NCI-H345 (cell line): Measurements from ENCODE around the gene KIF4A.
A peak's percentile ranks its signal among the peaks of the same experiment; 100 is the strongest.
"Not testable (repeated sequence)": the region's sequence is repeated elsewhere in the genome, so short reads cannot be mapped to it uniquely, and the experiment has no call there.

ENCODE experiments used
- DNase-seq: peaks from one replicate; lab custom pipeline; 2025; lab: John Stamatoyannopoulos, UW

KIF4A gene

GRCh38 chrX:70386235-70386634, 96.3 kb downstream of the KIF4A start:
- DNase-seq: no peak

GRCh38 chrX:70398899-70399298, 109.0 kb downstream of the KIF4A start:
- DNase-seq: no peak

- DNase-seq: not testable (repeated sequence)
These were observed 110.3 kb downstream of the KIF4A start for GRCh38 chrX:70400181-70400580.

- no peak for DNase-seq
These were observed 112.8 kb downstream of the KIF4A start for GRCh38 chrX:70402721-70403120.

GRCh38 chrX:70405003-70405402, 115.1 kb downstream of the KIF4A start:
- no peak for DNase-seq

- no peak for DNase-seq
These were observed 121.0 kb downstream of the KIF4A start for GRCh38 chrX:70410921-70411320.

- no peak for DNase-seq
These were observed 121.6 kb downstream of the KIF4A start for GRCh38 chrX:70411475-70411874.

GRCh38 chrX:70421618-70422017, 131.7 kb downstream of the KIF4A start:
- peak; percentile 57 for DNase-seq

- peak; percentile 78 for DNase-seq
These were observed 133.0 kb downstream of the KIF4A start, which contains the start of gene GDPD2 for GRCh38 chrX:70422851-70423341. GDPD2 (plus strand) TSS chrX:70423314; CDS start chrX:70424985, 1,671 bp downstream.

GRCh38 chrX:70423936-70424675, 134.2 kb downstream of the KIF4A start:
- DNase-seq: no peak

- no peak for DNase-seq
These were observed 134.9 kb downstream of the KIF4A start for GRCh38 chrX:70424801-70425200.

- no peak for DNase-seq
These were observed 136.7 kb downstream of the KIF4A start for GRCh38 chrX:70426286-70427278.

- DNase-seq: no peak
These were observed 137.5 kb downstream of the KIF4A start for GRCh38 chrX:70427365-70427764.

- DNase-seq: no peak
These were observed 139.9 kb downstream of the KIF4A start for GRCh38 chrX:70429759-70430158.

- DNase-seq: no peak
These were observed 143.3 kb downstream of the KIF4A start for GRCh38 chrX:70432936-70433847.

- DNase-seq: peak; percentile 68
These were observed 144.0 kb downstream of the KIF4A start for GRCh38 chrX:70433848-70434351.

- DNase-seq: peak; percentile 93
These were observed 144.5 kb downstream of the KIF4A start for GRCh38 chrX:70434352-70434866.

GRCh38 chrX:70434914-70435586, 145.1 kb downstream of the KIF4A start:
- no peak for DNase-seq

GRCh38 chrX:70436343-70436742, 146.4 kb downstream of the KIF4A start:
- DNase-seq: no peak

GRCh38 chrX:70437011-70437410, 147.1 kb downstream of the KIF4A start:
- DNase-seq: no peak
